Common myeloid progenitor, CD34-positive (primary cell): ENCODE data around the gene TAS2R38.

Experiments
- CTCF ChIA-PET: fragments of 350-600 bp; sonication (Branson Sonifier 250); formaldehyde crosslinking; loops from one replicate; lab custom pipeline; 2021; ENCODE audit warnings: antibody characterized with exemption; lab: Charles Lee
- POLR2A ChIA-PET: fragments of 350-600 bp; sonication (Branson Sonifier 250); formaldehyde crosslinking; loops from one replicate; lab custom pipeline; 2021; ENCODE audit warnings: antibody characterized with exemption; lab: Charles Lee
- DNase-seq, 3 donors: peaks; one replicate each; pipeline versions ENCODE4 v3.0.0 to v3.0.0-alpha.2; 2013
- H3K27ac ChIP-seq, 2 experiments: 1 replicate in 1 of 2; 2 replicates in 1 of 2; pipeline ENCODE4 v1.7.0; 2013; ENCODE audit warnings: inconsistent platforms in 2 of 2, low read length in 2 of 2, mild to moderate bottlenecking in 2 of 2, low read depth in 1 of 2, moderate library complexity in 1 of 2; ENCODE audit not compliant: severe bottlenecking in 2 of 2, insufficient read depth in 1 of 2, poor library complexity in 1 of 2
- H3K27me3 ChIP-seq, 5 experiments: replicated peaks in 2 of 5; 1 replicate in 3 of 5; 2 replicates in 2 of 5; pipeline versions ENCODE4 v1.6.1 to v1.7.0; 2013; ENCODE audit warnings: low read length in 4 of 5, mild to moderate bottlenecking in 2 of 5, moderate library complexity in 2 of 5, inconsistent platforms in 1 of 5; ENCODE audit not compliant: insufficient read depth in 5 of 5, control insufficient read depth in 4 of 5
- H3K36me3 ChIP-seq, 4 experiments: 1 replicate in 2 of 4; 2 replicates in 2 of 4; pipeline versions ENCODE4 v1.6.1 to v1.7.0; 2013; ENCODE audit warnings: low read length in 3 of 4, control low read depth in 1 of 4, mild to moderate bottlenecking in 1 of 4; ENCODE audit not compliant: control insufficient read depth in 4 of 4, insufficient read depth in 4 of 4
- H3K4me1 ChIP-seq, 4 experiments: 1 replicate in 3 of 4; 2 replicates in 1 of 4; pipeline versions ENCODE4 v1.6.1 to v1.7.1; 2013; ENCODE audit warnings: low read length in 3 of 4, mild to moderate bottlenecking in 3 of 4, control low read depth in 1 of 4, inconsistent platforms in 1 of 4, moderate library complexity in 1 of 4; ENCODE audit not compliant: control insufficient read depth in 4 of 4, insufficient read depth in 4 of 4; ENCODE audit errors: control extremely low read depth in 1 of 4
- H3K4me3 ChIP-seq, 7 experiments: 1 replicate in 4 of 7; 2 replicates in 3 of 7; pipeline versions ENCODE4 v1.5.1 to v1.7.0; 2013; ENCODE audit warnings: mild to moderate bottlenecking in 7 of 7, low read length in 6 of 7, moderate library complexity in 6 of 7, inconsistent platforms in 2 of 7, low read depth in 2 of 7, control low read depth in 1 of 7; ENCODE audit not compliant: insufficient read depth in 4 of 7, control insufficient read depth in 1 of 7; ENCODE audit errors: extremely low read depth in 1 of 7
- H3K9me3 ChIP-seq, 5 experiments: 1 replicate in 4 of 5; 2 replicates in 1 of 5; pipeline versions ENCODE4 v1.6.1 to v1.7.1; 2013; ENCODE audit warnings: low read length in 4 of 5, mild to moderate bottlenecking in 2 of 5, inconsistent platforms in 1 of 5, low read depth in 1 of 5, moderate library complexity in 1 of 5; ENCODE audit not compliant: control insufficient read depth in 4 of 5, insufficient read depth in 2 of 5; ENCODE audit errors: control extremely low read depth in 1 of 5
- WGBS: methylation state at CpG from one replicate; pipeline ENCODE4 v1.1.5; 2013; ENCODE audit not compliant: insufficient coverage; 5-methylcytosine and 5-hydroxymethylcytosine counted together

Gene TAS2R38

DNA sequence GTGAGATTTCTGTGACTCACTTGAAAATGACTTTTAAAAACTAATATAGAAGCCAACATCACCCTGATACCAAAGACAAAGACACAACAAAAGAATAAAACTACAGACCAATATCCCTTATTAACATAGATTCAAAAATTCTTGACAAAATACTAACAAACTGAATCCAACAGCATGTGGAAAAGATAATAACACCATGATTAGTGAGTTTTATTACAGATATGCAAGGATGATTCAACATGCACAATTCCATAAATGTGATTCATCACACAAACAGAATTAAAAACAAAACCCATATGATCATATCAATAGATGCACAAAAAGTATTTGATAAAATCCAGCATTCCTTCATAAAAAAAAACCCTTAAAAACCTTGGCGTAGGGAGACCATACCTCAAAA lies 28.6 kb upstream of the TAS2R38 start:
- Histone ChIP-seq H3K4me1 (no peaks in the 10 kb centered on the region), H3K27ac (no peak overlapping the region), H3K4me3 (no peak overlapping the region), H3K27me3 (no peaks in the 10 kb centered on the region), H3K9me3 (no peaks in the 10 kb centered on the region), H3K36me3 (no peaks in the 10 kb centered on the region)
- 100% methylated on average over 1 of the region's 1 CpG for WGBS
- no peak for DNase-seq
- ChIA-PET CTCF (no interaction called here), POLR2A (no interaction called here)

DNA sequence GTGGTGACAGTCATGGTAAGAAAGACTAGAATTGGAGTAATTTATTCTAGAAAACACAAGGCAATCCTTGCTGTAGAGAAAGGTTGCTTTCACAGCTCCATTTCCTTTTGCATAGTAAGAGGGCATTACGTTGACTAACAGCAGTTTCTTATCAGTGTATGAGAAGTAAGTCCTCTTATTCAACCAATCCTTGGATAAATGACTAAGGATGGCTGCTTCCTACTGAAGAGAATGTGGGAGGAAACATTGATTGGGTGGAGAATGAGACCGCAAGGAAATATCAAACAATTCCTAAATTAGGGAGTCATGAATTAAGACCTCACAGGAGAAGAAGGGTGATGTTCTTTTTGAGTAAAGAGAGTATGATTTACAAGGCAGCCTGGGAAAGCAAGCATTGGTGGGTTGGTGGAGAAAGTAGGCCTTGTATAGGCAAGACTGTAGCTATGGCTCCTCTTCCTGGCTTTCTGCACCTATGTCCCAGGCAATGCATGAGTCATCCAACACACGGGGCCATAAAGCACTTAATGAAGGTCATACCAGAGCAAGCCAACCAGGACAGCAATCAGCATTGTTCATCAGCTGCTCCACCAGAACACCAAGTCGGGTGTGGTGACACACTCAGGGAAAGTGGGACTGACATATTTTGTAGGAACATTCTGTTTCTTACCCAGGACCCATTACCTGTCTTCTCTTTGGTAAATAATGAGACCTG lies 27.7 kb upstream of the TAS2R38 start:
- WGBS, result 90% methylated on average over 2 of the region's 4 CpGs
- CTCF ChIA-PET, result interaction anchor here (1.0 kb wide), 1 partner anchor 10 kb away, joined by 3 read pairs; no protein-coding TSS in a partner anchor
- H3K27ac ChIP-seq, result no peak overlapping the region

DNA sequence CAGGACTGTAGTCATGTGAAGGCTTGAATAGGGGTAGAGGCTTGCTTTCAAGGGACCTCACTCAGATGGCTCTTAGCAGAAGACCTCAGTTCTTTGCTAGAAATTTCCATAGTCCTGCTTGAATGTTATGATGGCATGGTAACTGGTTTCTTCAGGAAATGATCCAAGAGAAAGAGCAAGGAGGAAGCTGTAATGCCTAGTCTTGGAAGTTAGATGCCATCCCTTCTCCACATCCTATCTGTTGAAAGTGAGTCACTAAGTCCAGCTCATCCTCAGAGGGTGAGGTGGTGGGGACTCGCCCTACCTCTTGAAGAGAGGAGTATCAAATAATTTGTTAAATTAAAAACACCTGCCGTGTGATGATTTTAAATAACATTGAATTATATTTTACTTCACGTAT lies 26.7 kb upstream of the TAS2R38 start:
- Histone ChIP-seq H3K4me3 (no peak overlapping the region), H3K4me1 (no peaks in the 10 kb centered on the region), H3K27ac (no peak overlapping the region), H3K9me3 (no peaks in the 10 kb centered on the region), H3K36me3 (no peaks in the 10 kb centered on the region), H3K27me3 (no peaks in the 10 kb centered on the region)
- DNase-seq, result no peak
- ChIA-PET POLR2A (no interaction called here), CTCF (no interaction called here)
- WGBS, result no CpG with 5 or more reads among the region's 3 CpGs

More for the DNA sequence above, 27.7 kb upstream of the TAS2R38 start:
- Histone ChIP-seq H3K4me3 (no peak overlapping the region), H3K9me3 (no peaks in the 10 kb centered on the region), H3K27me3 (no peaks in the 10 kb centered on the region), H3K4me1 (no peaks in the 10 kb centered on the region), H3K36me3 (no peaks in the 10 kb centered on the region)
- DNase-seq, result no peak
- POLR2A ChIA-PET, result no interaction called here

- Histone ChIP-seq H3K4me3 (no peak overlapping the region), H3K36me3 (no peaks in the 10 kb centered on the region), H3K27ac (no peak overlapping the region), H3K9me3 (peaks cover 0 to 1% (median 0%) of the 10 kb centered on the region in 5 experiments), H3K4me1 (no peaks in the 10 kb centered on the region), H3K27me3 (no peaks in the 10 kb centered on the region)
- POLR2A ChIA-PET, result no interaction called here
- no peak for DNase-seq
- 71% methylated on average over 1 of the region's 4 CpGs for WGBS
- CTCF ChIA-PET, result no interaction called here
Measured at GRCh38 chr7:141999058-141999623, 25.6 kb upstream of the TAS2R38 start.

DNA sequence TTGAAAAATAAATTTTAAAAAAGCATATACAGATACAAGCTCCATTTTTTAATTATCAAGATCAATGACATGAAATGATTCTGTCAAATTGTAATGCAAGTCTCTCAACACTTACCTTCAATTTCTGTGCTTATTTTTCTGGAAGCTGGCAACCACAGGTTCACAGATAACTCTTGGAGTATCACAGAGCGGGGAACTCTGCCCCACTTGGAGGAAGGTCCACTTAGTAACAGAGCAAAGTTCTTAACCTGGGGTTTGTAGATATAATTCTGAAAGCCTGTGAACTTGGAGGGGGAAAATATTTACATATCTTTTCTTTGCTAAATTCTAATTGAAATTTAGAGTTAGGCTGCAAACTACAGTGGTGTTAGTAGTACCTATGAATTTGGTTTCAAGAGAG lies 19.8 kb upstream of the TAS2R38 start:
- ChIA-PET CTCF (interaction anchor here (1.1 to 1.4 kb wide), 2 partner anchors 12 to 16 kb away, joined by 3 read pairs; no protein-coding TSS in a partner anchor), POLR2A (no interaction called here)
- Histone ChIP-seq H3K4me1 (peaks cover 0 to 24% (median 0%) of the 10 kb centered on the region in 4 experiments), H3K9me3 (peaks cover 0 to 1% (median 0%) of the 10 kb centered on the region in 5 experiments), H3K27me3 (no peaks in the 10 kb centered on the region), H3K4me3 (no peak overlapping the region), H3K36me3 (no peaks in the 10 kb centered on the region), H3K27ac (no peak overlapping the region)
- no peak for DNase-seq
- no CpG with 5 or more reads among the region's 1 CpG for WGBS

DNA sequence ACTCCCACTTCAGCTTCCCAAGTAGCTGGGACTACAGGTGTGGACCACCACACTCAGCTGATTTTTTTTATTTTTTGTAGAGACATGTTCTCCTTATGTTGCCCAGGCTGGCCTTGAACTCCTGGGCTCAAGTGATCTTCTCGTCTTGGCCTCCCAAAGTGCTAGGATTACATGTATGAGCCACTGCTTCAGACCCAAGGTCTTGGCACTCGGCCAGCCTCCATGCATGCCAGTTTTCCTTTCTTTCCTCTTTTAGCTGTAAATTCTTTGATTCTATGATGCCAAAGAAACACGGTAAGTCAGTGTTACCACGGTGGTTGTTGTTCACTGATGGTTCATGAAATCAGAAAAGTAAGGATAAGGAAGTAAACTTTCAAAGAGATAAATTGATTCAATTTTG lies 19.1 kb upstream of the TAS2R38 start:
- WGBS, result 79% methylated on average over 3 of the region's 4 CpGs
- DNase-seq, result no peak
- H3K4me1 ChIP-seq, result peaks cover 0 to 24% (median 0%) of the 10 kb centered on the region in 4 experiments
- no peak overlapping the region for H3K27ac ChIP-seq
- no peaks in the 10 kb centered on the region for H3K36me3 ChIP-seq
- no peak overlapping the region for H3K4me3 ChIP-seq
- H3K9me3 ChIP-seq, result peaks cover 0 to 1% (median 0%) of the 10 kb centered on the region in 5 experiments
- H3K27me3 ChIP-seq, result no peaks in the 10 kb centered on the region
- CTCF ChIA-PET, result interaction anchor here (1.1 to 1.4 kb wide), 2 partner anchors 12 to 17 kb away, joined by 3 read pairs; no protein-coding TSS in a partner anchor
- POLR2A ChIA-PET, result no interaction called here

- ChIA-PET POLR2A (no interaction called here), CTCF (interaction anchor here (0.8 to 1.4 kb wide), 2 partner anchors 13 to 17 kb away, joined by 3 read pairs; no protein-coding TSS in a partner anchor)
- H3K36me3 ChIP-seq, result no peaks in the 10 kb centered on the region
- 100% methylated on average over 1 of the region's 2 CpGs for WGBS
- H3K27me3 ChIP-seq, result no peaks in the 10 kb centered on the region
- H3K9me3 ChIP-seq, result peaks cover 0 to 1% (median 0%) of the 10 kb centered on the region in 5 experiments
- peaks cover 0 to 24% (median 0%) of the 10 kb centered on the region in 4 experiments for H3K4me1 ChIP-seq
- peak overlapping the region in 1 of 7 experiments; percentile 2 for H3K4me3 ChIP-seq
- H3K27ac ChIP-seq, result no peak overlapping the region
- peak in 2 of 3 donors; percentile 13 for DNase-seq
Measured at GRCh38 chr7:141992156-141992555, 18.6 kb upstream of the TAS2R38 start.
